Measurements from ENCODE around the gene BBS2. TPM values are rescaled to one million over a fixed set of nuclear protein-coding genes. Genes with fewer than 3 reads are reported as not detected.
"Not testable (repeated sequence)": the region's sequence is repeated elsewhere in the genome, so short reads cannot be mapped to it uniquely, and the experiment has no call there.

The BBS2 gene
- total RNA-seq, 2 experiments from 2014 or later = 15.6 to 18.4 TPM

- Mint-ChIP-seq H3K4me1 (peaks cover 3% of the 10 kb centered on the region), H3K27me3 (no peaks in the 10 kb centered on the region), H3K4me3 (no peak overlapping the region), H3K36me3 (ENCODE audit: low read depth) (peaks cover 11% of the 10 kb centered on the region), H3K27ac (no peak overlapping the region), H3K9me3 (no peaks in the 10 kb centered on the region)
- peak; percentile 54 for DNase-seq
- ChIA-PET POLR2A (interaction anchor here (1.9 kb wide), 1 partner anchor 188 kb away, joined by 4 read pairs; no protein-coding TSS in a partner anchor), CTCF (interaction anchor here (0.9 to 1.8 kb wide), 7 partner anchors 15 to 1894 kb away, joined by 4 to 13 read pairs (median 4); partner anchors contain the start of genes NUDT21 and OGFOD1)
Observed at GRCh38 chr16:56513972-56514371, 5.9 kb downstream of the BBS2 start.

DNA sequence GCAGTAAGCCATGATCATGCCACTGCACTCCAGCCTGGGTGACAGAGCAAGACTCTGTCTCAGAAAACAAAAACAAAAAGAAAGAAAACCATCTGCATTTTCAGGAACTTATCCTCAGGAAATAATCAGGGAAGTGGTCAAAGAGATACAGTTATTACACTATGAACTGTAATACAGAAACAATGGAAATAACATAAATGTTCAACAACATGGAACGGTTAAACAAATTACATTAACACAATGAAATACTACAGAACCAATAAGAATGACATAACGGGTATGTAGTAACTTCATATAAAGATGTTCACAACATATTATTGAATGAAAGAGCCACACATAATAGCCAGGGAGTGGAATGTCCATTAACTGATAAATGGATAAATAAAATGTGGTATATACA lies 6.7 kb downstream of the BBS2 start:
- Mint-ChIP-seq H3K4me1 (no peaks in the 10 kb centered on the region), H3K27me3 (no peaks in the 10 kb centered on the region), H3K4me3 (no peak overlapping the region), H3K36me3 (ENCODE audit: low read depth) (peaks cover 11% of the 10 kb centered on the region), H3K9me3 (no peaks in the 10 kb centered on the region), H3K27ac (no peak overlapping the region)
- ChIA-PET CTCF (interaction anchor here (1.1 to 1.5 kb wide), 2 partner anchors 16 to 191 kb away, joined by 4 read pairs; no protein-coding TSS in a partner anchor), POLR2A (interaction anchor here (1.9 kb wide), 1 partner anchor 189 kb away, joined by 4 read pairs; no protein-coding TSS in a partner anchor)
- DNase-seq = no peak

DNA sequence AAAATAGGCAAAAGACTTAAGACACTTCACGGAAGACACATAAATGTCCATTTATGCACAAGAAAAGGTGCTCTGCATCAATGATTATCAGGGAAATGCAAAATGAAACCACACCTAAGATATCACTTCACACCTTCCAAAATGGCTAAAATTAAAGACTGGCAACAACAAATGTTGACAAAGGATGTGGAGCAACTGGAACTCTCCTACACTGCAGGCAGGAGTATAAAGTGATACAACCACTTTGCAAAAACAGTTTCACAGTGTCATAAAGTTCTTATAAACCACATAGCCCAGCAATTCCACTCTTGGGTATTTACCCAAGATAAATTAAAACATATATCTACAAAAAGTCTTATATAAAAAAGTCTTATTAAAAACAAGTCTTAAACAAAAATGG lies 7.8 kb downstream of the BBS2 start:
- no peak for DNase-seq
- H3K9me3 Mint-ChIP-seq = no peaks in the 10 kb centered on the region
- peaks cover 11% of the 10 kb centered on the region for H3K36me3 Mint-ChIP-seq (ENCODE audit: low read depth)
- CTCF ChIA-PET = no interaction called here
- H3K4me1 Mint-ChIP-seq = no peaks in the 10 kb centered on the region
- no peak overlapping the region for H3K27ac Mint-ChIP-seq
- no peak overlapping the region for H3K4me3 Mint-ChIP-seq
- POLR2A ChIA-PET = no interaction called here
- no peaks in the 10 kb centered on the region for H3K27me3 Mint-ChIP-seq

GRCh38 chr16:56510544-56510943 lies 9.3 kb downstream of the BBS2 start:
- no peak overlapping the region for H3K4me3 Mint-ChIP-seq
- H3K36me3 Mint-ChIP-seq (ENCODE audit: low read depth) = peaks cover 11% of the 10 kb centered on the region
- H3K9me3 Mint-ChIP-seq = no peaks in the 10 kb centered on the region
- CTCF ChIA-PET = interaction anchor here (1.3 kb wide), 1 partner anchor 191 kb away, joined by 4 read pairs; no protein-coding TSS in a partner anchor
- DNase-seq = no peak
- POLR2A ChIA-PET = no interaction called here
- H3K27ac Mint-ChIP-seq = no peak overlapping the region
- no peaks in the 10 kb centered on the region for H3K27me3 Mint-ChIP-seq
- H3K4me1 Mint-ChIP-seq = no peaks in the 10 kb centered on the region

DNA sequence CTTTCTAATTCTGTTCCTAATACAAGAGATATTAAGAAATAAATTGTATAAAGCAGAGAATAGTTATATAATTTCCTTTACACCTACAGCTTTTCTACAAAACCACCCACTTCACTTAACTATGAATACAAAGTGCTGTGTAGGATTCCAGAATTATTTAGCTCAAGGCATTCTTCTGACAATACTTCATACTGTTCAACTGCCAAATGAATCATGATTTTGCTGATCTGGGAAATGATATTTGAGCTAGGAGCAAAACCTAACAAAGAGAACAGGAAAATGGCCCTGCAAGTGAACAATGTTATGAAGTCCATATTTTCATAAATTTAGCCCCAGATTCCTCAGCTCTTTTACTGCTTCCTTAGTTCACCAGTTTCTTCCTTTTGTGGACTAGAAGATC lies 12.9 kb downstream of the BBS2 start:
- no peak overlapping the region for H3K4me3 Mint-ChIP-seq
- H3K9me3 Mint-ChIP-seq = no peaks in the 10 kb centered on the region
- ChIA-PET CTCF (no interaction called here), POLR2A (no interaction called here)
- H3K4me1 Mint-ChIP-seq = no peaks in the 10 kb centered on the region
- no peak for DNase-seq
- no peak overlapping the region for H3K27ac Mint-ChIP-seq
- no peaks in the 10 kb centered on the region for H3K27me3 Mint-ChIP-seq
- H3K36me3 Mint-ChIP-seq (ENCODE audit: low read depth) = peaks cover 12% of the 10 kb centered on the region

- DNase-seq = no peak
- CTCF ChIA-PET = no interaction called here
- Mint-ChIP-seq H3K4me1 (no peaks in the 10 kb centered on the region), H3K36me3 (ENCODE audit: low read depth) (peaks cover 12% of the 10 kb centered on the region), H3K9me3 (no peaks in the 10 kb centered on the region), H3K4me3 (no peak overlapping the region), H3K27ac (no peak overlapping the region), H3K27me3 (no peaks in the 10 kb centered on the region)
- POLR2A ChIA-PET = no interaction called here
Observed at GRCh38 chr16:56505181-56505580, 14.6 kb downstream of the BBS2 start.

- peaks cover 10% of the 10 kb centered on the region for H3K36me3 Mint-ChIP-seq (ENCODE audit: low read depth)
- H3K27me3 Mint-ChIP-seq = no peaks in the 10 kb centered on the region
- H3K4me3 Mint-ChIP-seq = no peak overlapping the region
- POLR2A ChIA-PET = no interaction called here
- H3K4me1 Mint-ChIP-seq = no peaks in the 10 kb centered on the region
- H3K9me3 Mint-ChIP-seq = no peaks in the 10 kb centered on the region
- CTCF ChIA-PET = no interaction called here
- H3K27ac Mint-ChIP-seq = no peak overlapping the region
- DNase-seq = no peak
Observed at GRCh38 chr16:56493815-56494214, 26.0 kb downstream of the BBS2 start.

GRCh38 chr16:56493126-56493525 lies 26.7 kb downstream of the BBS2 start:
- Mint-ChIP-seq H3K4me3 (no peak overlapping the region), H3K36me3 (ENCODE audit: low read depth) (peaks cover 4% of the 10 kb centered on the region), H3K27me3 (no peaks in the 10 kb centered on the region), H3K4me1 (no peaks in the 10 kb centered on the region), H3K9me3 (no peaks in the 10 kb centered on the region), H3K27ac (no peak overlapping the region)
- DNase-seq = no peak
- POLR2A ChIA-PET = no interaction called here
- CTCF ChIA-PET = no interaction called here

DNA sequence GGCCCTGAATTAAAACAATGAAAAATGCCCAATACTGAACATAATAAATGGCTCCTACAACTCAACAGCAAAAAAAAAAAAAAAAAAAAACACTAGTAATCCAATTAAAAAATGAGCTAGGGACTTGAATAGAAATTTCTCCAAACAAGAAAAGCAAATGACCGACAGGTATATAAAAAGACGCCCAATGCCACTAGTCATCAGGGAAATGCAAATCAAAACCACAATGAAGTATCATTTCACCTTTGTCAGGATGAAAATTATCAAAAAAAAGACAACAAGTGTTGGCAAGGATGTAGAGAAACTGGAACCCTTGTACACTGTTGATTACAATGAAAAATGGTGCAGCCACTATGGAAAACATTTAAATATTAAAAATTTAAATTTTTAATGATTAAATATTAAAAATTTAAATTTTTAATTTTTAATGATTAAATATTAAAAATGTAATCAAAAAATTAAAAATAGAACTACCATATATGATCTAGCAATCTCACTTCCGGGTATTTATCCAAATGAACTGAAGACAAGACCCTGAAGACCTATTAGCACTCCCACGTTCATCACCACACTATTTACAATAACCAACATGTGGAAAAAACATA lies 28.1 kb downstream of the BBS2 start:
- H3K9me3 Mint-ChIP-seq = no peaks in the 10 kb centered on the region
- no peaks in the 10 kb centered on the region for H3K4me1 Mint-ChIP-seq
- POLR2A ChIA-PET = no interaction called here
- H3K27me3 Mint-ChIP-seq = no peaks in the 10 kb centered on the region
- DNase-seq = no peak
- CTCF ChIA-PET = no interaction called here
- no peak overlapping the region for H3K27ac Mint-ChIP-seq
- no peaks in the 10 kb centered on the region for H3K36me3 Mint-ChIP-seq (ENCODE audit: low read depth)
- H3K4me3 Mint-ChIP-seq = no peak overlapping the region

DNA sequence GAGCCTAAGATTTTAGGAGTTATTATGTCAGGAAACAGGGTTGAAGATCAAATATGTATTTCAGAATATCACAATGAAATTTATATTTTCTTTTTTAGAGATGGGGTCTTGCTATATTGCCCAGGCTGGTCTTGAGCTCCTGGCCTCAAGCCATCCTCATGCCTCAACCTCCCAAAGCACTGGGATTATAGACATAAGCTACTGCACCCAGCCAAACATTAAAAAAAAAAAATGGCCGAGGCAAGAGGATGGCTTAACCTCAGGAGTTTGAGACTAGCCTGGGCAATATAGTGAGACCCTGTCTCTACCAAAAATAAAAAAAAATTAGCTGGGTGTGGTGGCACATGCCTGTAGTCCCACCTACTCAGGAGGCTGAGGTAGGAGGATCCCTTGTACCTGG lies 31.0 kb downstream of the BBS2 start:
- H3K4me3 Mint-ChIP-seq, H3K27ac Mint-ChIP-seq, H3K27me3 Mint-ChIP-seq, H3K4me1 Mint-ChIP-seq, H3K9me3 Mint-ChIP-seq, DNase-seq, CTCF ChIA-PET, POLR2A ChIA-PET: not testable (repeated sequence)
- H3K36me3 Mint-ChIP-seq (ENCODE audit: low read depth) = peaks cover 11% of the 10 kb centered on the region

DNA sequence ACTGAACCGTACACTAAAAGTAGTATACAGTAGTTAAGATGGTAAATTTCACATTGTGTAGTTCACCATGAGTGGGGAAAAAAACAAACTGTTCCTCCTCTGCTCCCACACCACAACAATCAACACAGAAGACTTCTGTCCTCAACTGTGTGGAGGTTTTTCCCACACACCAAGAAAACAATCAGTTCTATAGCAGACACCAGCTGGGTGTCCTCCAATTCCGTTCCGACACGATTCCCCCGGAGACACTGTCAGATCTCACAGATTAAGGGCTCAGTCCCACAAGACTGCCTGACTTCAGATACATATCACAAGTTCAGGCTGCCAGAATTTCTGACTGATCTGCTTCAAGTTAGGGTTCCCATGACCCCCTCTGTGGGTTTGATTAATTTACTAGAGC lies 31.8 kb downstream of the BBS2 start:
- no peak for DNase-seq
- Mint-ChIP-seq H3K27me3 (no peaks in the 10 kb centered on the region), H3K36me3 (ENCODE audit: low read depth) (peaks cover 14% of the 10 kb centered on the region), H3K9me3 (no peaks in the 10 kb centered on the region), H3K4me3 (no peak overlapping the region), H3K4me1 (no peaks in the 10 kb centered on the region), H3K27ac (no peak overlapping the region)
- CTCF ChIA-PET = no interaction called here
- POLR2A ChIA-PET = no interaction called here

GRCh38 chr16:56483394-56483793 lies 36.4 kb downstream of the BBS2 start:
- no peak overlapping the region for H3K27ac Mint-ChIP-seq
- H3K4me3 Mint-ChIP-seq = no peak overlapping the region
- no peaks in the 10 kb centered on the region for H3K27me3 Mint-ChIP-seq
- H3K36me3 Mint-ChIP-seq (ENCODE audit: low read depth) = peaks cover 25% of the 10 kb centered on the region
- ChIA-PET POLR2A (no interaction called here), CTCF (no interaction called here)
- no peak for DNase-seq
- H3K4me1 Mint-ChIP-seq = no peaks in the 10 kb centered on the region
- H3K9me3 Mint-ChIP-seq = no peaks in the 10 kb centered on the region

- Mint-ChIP-seq H3K27me3 (no peaks in the 10 kb centered on the region), H3K9me3 (no peaks in the 10 kb centered on the region), H3K27ac (no peak overlapping the region), H3K36me3 (ENCODE audit: low read depth) (peaks cover 26% of the 10 kb centered on the region), H3K4me1 (no peaks in the 10 kb centered on the region), H3K4me3 (no peak overlapping the region)
- CTCF ChIA-PET = no interaction called here
- POLR2A ChIA-PET = no interaction called here
- no peak for DNase-seq
Observed at GRCh38 chr16:56482683-56483236, 37.1 kb downstream of the BBS2 start.

DNA sequence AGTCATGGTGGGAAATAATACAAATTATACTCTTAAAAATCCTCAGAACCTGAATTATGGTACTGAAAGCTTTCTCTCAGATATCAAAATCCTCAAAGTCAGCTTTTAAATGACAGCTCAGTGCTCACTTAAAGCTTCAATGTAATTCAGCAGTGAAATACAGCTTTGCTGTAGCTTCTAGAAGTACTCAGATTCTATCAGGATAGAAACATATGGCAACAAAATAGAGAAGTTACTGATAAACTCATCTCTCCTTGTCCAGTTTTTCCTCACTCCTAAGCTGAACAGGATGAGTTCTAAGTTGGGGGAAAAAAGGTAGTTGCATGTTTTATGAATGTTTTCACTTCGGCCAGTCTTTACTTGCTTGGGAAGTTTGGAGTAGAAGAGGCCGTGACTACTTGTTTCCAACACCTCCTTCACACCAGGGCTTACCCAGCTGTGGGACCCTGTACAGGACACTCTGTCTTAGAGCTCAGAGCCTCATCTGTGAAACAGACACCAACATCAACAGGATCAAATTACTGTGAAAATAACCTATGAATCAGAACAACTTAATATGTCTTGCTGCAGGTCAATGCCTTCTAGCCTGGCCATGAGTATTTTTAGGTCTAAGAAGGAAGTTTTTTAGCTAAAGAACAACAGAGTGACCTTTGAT lies 38.2 kb downstream of the BBS2 start:
- Mint-ChIP-seq H3K27me3 (no peaks in the 10 kb centered on the region), H3K36me3 (ENCODE audit: low read depth) (peaks cover 35% of the 10 kb centered on the region), H3K27ac (no peak overlapping the region), H3K4me1 (peaks cover 7% of the 10 kb centered on the region), H3K4me3 (no peak overlapping the region), H3K9me3 (no peaks in the 10 kb centered on the region)
- ChIA-PET CTCF (interaction anchor here (1.1 kb wide), 1 partner anchor 119 kb away, joined by 3 read pairs; no protein-coding TSS in a partner anchor), POLR2A (no interaction called here)
- DNase-seq = no peak
